T-helper 2 cell treated with Interferon-gamma antibody and Interleukin-4, amounts not matched to agents 100 ng/mL and 5 ng/mL, for 36 hours (primary cell): ENCODE results near the gene ZNF775. TPM values are rescaled to one million over a fixed set of nuclear protein-coding genes. Genes with fewer than 3 reads are reported as not detected.

Experiments used
- intact Hi-C: fragments of 100-400 bp; cut with micrococcal nuclease; formaldehyde crosslinking; loops from one replicate; pipeline ENCODE4 v1.15.1; 2023
- total RNA-seq: library from RNA; stranded (reverse); gene quantifications from 2 replicates; pipeline ENCODE4 v1.2.3, GENCODE V29; 2022

The ZNF775 gene
- total RNA-seq, 1 donor from 2014 or later, result 4.2 TPM

DNA sequence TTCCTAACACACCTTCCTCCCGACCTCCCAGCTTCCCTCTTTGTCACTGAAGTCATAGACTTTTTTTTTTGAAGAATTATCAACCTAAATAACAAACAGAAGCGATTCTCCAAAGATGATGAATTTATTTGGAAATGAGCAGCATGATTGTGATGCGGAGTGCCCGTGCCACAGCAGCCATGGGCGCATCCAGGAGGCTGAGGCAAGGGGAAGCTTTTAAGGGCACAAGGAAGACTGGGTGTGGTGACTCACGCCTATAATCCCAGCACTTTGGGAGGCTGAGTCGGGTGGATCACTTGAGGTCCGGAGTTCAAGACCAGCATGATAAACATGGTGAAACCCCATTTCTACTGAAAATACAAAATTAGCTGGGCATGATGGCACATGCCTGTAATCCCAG lies 55.1 kb downstream of the ZNF775 start:
- intact Hi-C loops, result no loop called here

DNA sequence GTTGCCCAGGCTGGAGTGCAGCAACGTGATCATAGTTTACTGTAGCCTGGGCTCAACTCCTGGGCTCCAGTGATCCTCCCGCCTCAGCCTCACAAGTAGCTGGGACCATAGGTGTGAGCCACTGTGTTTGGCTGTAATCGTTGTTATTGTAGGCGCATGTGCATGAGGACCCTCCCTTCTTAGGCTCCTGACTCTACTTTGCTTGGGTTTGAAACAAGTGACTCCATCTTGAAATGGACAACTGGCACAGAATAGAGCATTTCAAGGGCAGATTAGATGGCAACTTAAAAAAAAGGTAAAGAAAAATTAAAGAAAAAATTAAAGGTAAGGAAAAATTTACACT lies 55.9 kb downstream of the ZNF775 start:
- intact Hi-C loops, result no loop called here

DNA sequence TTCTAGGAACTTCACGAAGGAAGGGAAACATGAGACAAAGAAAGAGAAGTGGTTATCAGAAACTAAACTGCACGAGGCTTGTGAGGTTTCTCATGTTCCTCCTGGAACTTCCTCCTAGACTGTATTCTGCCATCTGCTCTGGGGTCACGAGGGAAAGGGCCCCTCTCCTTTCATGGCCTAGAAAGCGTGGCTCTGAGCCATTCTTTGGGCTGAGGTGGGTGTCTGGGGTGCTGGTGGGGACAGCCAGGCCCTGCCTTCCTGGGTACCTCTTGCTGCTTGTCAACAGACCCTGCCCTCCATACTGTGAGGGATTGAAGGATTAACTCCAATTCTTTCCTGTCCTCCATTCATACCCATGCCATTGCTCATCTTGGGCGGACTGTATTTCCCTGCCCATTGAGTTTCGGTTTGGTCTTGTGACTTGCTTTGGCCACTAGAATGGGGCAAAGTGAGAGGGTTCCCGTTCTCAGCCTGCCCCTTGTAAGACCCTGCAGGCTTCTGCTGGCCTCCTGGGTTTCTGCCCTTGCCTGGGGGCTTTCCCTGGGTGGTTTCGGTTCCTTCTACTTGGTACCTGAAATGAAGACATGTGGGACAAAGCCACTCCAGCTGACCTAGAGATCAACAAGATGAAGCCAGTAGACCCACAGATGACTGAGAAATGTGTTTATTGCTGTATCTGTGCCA lies 56.4 kb downstream of the ZNF775 start:
- intact Hi-C loops, result no loop called here

DNA sequence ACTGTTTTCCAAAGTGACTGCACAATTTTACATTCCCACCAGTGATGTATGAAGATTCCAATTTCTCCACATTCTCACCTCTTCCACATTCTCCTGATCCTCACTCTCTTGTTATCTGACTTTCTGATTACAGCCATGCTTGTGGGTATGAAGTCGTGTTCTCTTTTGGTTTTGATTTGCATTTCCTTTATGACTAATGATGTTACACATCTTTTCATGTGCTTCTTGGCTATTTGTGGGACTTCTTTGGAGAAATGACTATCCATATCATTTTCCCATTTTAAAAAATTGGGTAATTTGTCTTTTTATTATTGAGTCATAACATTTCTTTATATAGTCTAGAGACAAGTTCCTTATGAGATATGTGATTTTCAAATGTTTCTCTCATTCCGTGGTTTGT lies 60.8 kb downstream of the ZNF775 start:
- intact Hi-C loops, result no loop called here

DNA sequence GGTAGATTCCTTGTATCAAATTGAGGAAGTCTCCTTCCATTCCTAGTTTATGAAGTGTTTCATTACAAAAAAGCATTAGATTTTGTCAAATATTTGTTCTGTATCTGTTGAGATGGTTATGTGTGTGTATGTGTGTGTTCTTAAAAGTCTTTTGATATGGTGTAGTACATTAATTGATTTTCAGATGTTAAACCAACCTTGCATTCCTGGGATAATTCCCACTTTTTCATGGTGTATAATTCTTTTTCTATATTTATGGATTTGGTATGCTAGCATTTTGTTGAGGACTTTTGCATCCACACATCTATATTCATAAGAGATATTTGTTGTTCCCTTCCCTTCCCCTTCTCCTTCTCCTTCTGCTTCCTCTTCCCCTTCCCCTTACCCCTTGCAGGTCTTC lies 62.4 kb downstream of the ZNF775 start:
- intact Hi-C loops, result no loop called here

DNA sequence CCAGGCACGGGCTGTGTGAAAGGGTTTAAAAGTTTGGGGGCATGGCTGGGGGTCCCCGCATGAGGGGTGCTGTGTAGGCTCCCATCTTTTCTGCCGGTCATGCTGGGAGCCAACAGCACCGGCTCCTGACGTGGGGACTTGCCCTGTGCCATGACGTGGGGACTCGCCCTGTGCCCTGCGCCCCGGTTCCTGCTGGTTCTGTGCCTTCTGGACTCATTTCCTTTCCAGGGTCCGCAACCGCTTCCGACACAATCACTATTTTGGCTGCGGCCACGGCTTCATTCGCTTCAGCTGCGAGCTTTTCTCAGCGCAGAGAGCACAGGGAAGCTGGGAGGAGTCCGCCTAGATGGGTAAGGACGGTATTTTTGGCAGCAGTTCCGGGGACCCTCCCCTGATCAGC lies 63.7 kb downstream of the ZNF775 start:
- intact Hi-C loops, result no loop called here

DNA sequence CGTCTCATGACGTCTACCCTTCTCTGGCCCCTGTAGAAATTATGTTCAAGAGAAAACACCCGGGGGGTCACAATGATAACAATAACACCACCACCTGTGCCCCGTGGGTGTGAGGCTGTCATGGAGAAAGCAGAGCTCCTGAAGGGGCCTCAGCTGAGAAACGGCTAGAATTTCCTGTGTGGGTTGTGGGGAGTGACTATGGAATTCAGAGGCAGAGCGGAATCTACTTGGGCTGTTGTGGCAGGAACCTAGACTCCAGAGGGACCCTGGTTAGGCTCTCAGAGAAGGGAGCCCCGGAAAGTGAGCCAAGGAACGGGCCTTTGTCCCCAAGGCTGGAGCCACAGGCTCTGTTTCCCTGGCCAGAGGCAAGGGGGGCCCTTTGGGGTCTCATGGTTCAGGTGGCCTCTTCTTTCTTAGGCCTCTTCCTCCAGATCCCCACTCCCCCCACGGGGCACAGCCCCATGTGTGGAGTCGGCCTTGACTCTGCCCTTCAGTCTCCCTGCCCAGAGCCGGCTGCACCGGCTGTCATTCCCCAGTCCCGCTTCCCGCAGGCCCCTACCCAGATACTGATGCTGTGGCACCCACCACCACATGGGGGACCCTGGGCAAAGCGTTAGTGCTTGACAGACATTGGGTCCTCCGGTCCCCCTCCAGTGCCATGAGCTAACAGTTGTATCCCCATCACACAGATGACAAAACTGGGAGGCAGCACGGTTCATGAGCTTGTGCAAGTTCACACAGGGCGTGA lies 64.8 kb downstream of the ZNF775 start:
- intact Hi-C loops, result no loop called here

DNA sequence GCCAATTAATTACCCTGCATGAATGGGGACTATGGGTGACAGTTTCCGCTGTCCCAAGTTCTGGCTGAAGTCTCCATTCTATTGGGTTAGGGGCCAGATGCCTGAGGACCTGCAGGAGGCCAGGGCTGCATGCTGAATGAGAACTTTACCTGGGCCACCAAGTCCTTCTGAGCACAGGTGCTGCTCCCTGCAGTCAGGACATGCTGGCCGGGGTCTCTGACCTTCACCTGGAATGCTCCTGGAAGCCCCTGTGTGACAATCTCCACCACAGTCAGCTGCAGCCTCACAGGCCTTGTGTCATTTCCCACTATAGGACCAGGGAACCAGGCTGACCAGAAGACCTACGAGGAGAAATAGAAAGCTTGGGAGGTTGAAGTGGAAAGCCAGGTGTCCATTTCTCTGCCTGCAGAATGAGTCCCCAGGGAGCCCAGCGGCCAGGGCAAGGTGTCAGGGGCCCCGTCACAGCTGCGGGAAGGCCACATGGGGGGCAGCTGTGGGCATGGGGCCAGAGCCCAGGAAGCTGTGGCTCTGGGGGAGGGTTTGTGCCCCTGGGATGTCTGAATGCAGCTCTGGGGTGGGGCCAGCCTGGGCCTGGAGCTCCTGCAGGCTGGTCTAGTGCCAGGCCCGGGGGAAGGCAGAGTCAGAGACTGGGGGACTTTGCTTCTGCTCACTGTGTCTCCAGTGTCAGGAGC lies 65.7 kb downstream of the ZNF775 start:
- intact Hi-C loops, result loop anchor here (5.0 kb wide), 2 partner anchors 167 to 292 kb away; partner anchors contain the start of gene GIMAP5

DNA sequence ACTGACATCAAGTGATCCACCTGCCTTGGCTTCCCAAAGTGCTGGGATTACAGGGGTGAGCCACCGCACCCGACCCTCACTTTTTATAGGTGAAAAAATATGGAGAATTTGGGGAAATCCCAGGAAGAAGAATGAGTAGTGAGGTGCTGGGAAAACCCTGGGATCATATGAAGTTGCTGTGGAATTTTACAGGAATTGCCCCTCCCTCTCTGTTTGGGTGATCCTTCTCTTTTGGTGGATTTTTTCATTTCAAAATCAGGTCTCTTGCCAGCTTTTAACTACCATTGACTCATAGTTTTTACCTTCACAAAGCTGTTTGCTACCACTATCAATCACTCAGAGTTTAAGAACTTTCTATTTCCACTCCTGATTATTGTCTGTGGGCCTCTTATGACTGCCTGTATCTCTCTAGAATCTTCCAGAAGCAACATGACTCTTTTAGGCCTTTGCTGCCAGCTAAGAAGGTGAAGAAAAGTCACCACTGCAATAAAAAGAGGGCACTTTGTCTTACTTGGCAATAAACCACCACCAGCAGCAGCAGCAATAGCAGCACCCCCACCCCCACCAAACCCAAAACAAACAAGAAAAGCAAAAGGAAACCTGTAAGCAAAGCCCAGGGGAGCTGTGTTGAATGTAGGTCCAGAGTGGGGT lies 67.3 kb downstream of the ZNF775 start:
- intact Hi-C loops, result loop anchor here (5.0 kb wide), 2 partner anchors 166 to 291 kb away; partner anchors contain the start of gene GIMAP5

Other genes with a start within 250 kb of the ZNF775 start
- gene LRRC61, start 56.0 kb upstream of the ZNF775 start, total RNA-seq, result 20.7 and 20.9 TPM in 2 replicates
- gene ACTR3C, start 55.8 kb upstream of the ZNF775 start, total RNA-seq, result 11.0 and 11.7 TPM in 2 replicates
- not detected in 2 replicates for gene RARRES2, start 37.7 kb upstream of the ZNF775 start, total RNA-seq
- gene REPIN1, start 10.5 kb upstream of the ZNF775 start, total RNA-seq, result 58.2 and 59.1 TPM in 2 replicates
- 27.8 and 28.3 TPM in 2 replicates for gene GIMAP8, start 71.3 kb downstream of the ZNF775 start, total RNA-seq
- gene GIMAP7, start 135.5 kb downstream of the ZNF775 start, total RNA-seq, result 188 and 191 TPM in 2 replicates
- gene GIMAP4, start 188.1 kb downstream of the ZNF775 start, total RNA-seq, result 198 TPM in 2 replicates